ENCODE data around the gene SCARB1. TPM values are rescaled to one million over a fixed set of nuclear protein-coding genes. Genes with fewer than 3 reads are reported as not detected.

The SCARB1 gene
- total and polyA plus RNA-seq, 2 donors (not counting 3 experiments of a cell fraction or from before 2014, with no cell fraction given) = 125 to 141 TPM

GRCh38 chr12:124817076-124818000, 46.3 kb downstream of the SCARB1 start:
- Histone ChIP-seq H3K4me2 (ENCODE audit: insufficient read depth, low read length) (no peak overlapping the region), H3K79me2 (ENCODE audit: control insufficient read depth, insufficient read depth, low read length) (peaks cover 4% of the 10 kb centered on the region), H3K9me1 (replicated peaks; ENCODE audit: control insufficient read depth, extremely low read depth, insufficient read depth, low read length) (no peaks in the 10 kb centered on the region), H3K27me3 (ENCODE audit: control insufficient read depth in 2 of 2, insufficient read depth in 2 of 2, low read length in 2 of 2) (no peaks in the 10 kb centered on the region), H3K36me3 (ENCODE audit: control insufficient read depth in 2 of 2, extremely low read depth in 1 of 2, insufficient read depth in 2 of 2, low read length in 2 of 2) (peaks cover 0 to 12% of the 10 kb centered on the region in 2 experiments), H3K9me3 (replicated peaks; ENCODE audit: control insufficient read depth, insufficient read depth, low read length) (no peaks in the 10 kb centered on the region), H3K27ac (ENCODE audit: insufficient read depth, low read depth, low read length) (no peak overlapping the region), H3K4me3 (replicated peaks in 1 of 3; ENCODE audit: insufficient read depth in 1 of 3, low read depth in 1 of 3, low read length in 3 of 3) (no peak overlapping the region), H3K9ac (replicated peaks; ENCODE audit: extremely low read depth, insufficient read depth, low read length) (no peak overlapping the region), H3K4me1 (ENCODE audit: control insufficient read depth, extremely low read depth, insufficient read depth, low read length) (no peaks in the 10 kb centered on the region), H4K20me1 (replicated peaks; ENCODE audit: control insufficient read depth, extremely low read depth, insufficient read depth, low read length) (no peaks in the 10 kb centered on the region), H2AFZ (ENCODE audit: low read depth, low read length) (no peak overlapping the region)
- POLR2A ChIA-PET = no interaction called here
- DNase-seq (ENCODE audit: low read depth, low spot score) (no peak), FAIRE-seq (peak; percentile 15)
- TF ChIP-seq, protein P1, sequence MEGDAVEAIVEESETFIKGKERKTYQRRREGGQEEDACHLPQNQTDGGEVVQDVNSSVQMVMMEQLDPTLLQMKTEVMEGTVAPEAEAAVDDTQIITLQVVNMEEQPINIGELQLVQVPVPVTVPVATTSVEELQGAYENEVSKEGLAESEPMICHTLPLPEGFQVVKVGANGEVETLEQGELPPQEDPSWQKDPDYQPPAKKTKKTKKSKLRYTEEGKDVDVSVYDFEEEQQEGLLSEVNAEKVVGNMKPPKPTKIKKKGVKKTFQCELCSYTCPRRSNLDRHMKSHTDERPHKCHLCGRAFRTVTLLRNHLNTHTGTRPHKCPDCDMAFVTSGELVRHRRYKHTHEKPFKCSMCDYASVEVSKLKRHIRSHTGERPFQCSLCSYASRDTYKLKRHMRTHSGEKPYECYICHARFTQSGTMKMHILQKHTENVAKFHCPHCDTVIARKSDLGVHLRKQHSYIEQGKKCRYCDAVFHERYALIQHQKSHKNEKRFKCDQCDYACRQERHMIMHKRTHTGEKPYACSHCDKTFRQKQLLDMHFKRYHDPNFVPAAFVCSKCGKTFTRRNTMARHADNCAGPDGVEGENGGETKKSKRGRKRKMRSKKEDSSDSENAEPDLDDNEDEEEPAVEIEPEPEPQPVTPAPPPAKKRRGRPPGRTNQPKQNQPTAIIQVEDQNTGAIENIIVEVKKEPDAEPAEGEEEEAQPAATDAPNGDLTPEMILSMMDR (IDR thresholded peaks at IDR 0.05; ENCODE audit: extremely low read depth in 1 of 2, insufficient read depth in 1 of 2, low read depth in 1 of 2, low read length in 2 of 2) = no peak
- TF ChIP-seq FOS (IDR thresholded peaks at IDR 0.05; ENCODE audit: borderline replicate concordance, insufficient read depth, low read length) = no peak
- intact Hi-C loops (cut with micrococcal nuclease) (no loop called here), dilution Hi-C loops (cut with MboI; ENCODE audit: extremely low pct_ligation_motif_present, low sequenced_read_pairs) (no loop called here)
- CTCF ChIA-PET = no interaction called here
- no TSS peak for BruUV-seq (replicated peaks)

- no peaks in the 10 kb centered on the region for H3K4me1 ChIP-seq (ENCODE audit: control insufficient read depth, extremely low read depth, insufficient read depth, low read length)
- CTCF ChIA-PET = no interaction called here
- no peak overlapping the region for H3K4me3 ChIP-seq (replicated peaks in 1 of 3; ENCODE audit: insufficient read depth in 1 of 3, low read depth in 1 of 3, low read length in 3 of 3)
- no peak overlapping the region for H2AFZ ChIP-seq (ENCODE audit: low read depth, low read length)
- H3K36me3 ChIP-seq (ENCODE audit: control insufficient read depth in 2 of 2, extremely low read depth in 1 of 2, insufficient read depth in 2 of 2, low read length in 2 of 2) = peaks cover 0 to 12% of the 10 kb centered on the region in 2 experiments
- intact Hi-C loops (cut with micrococcal nuclease) (no loop called here), dilution Hi-C loops (cut with MboI; ENCODE audit: extremely low pct_ligation_motif_present, low sequenced_read_pairs) (no loop called here)
- H3K9me3 ChIP-seq (replicated peaks; ENCODE audit: control insufficient read depth, insufficient read depth, low read length) = no peaks in the 10 kb centered on the region
- BruUV-seq (replicated peaks) = no TSS peak
- H3K79me2 ChIP-seq (ENCODE audit: control insufficient read depth, insufficient read depth, low read length) = no peaks in the 10 kb centered on the region
- TF ChIP-seq EZH2 (IDR thresholded peaks at IDR 0.05; ENCODE audit: borderline replicate concordance, low read depth, low read length, severe bottlenecking) (no peak), MYC (IDR thresholded peaks at IDR 0.05; ENCODE audit: low read depth, low read length) (no peak), FOS (IDR thresholded peaks at IDR 0.05; ENCODE audit: borderline replicate concordance, insufficient read depth, low read length) (no peak), JUN (IDR thresholded peaks at IDR 0.05; ENCODE audit: borderline replicate concordance, insufficient read depth, insufficient read length, low read depth) (no peak), POLR2A (IDR thresholded peaks at IDR 0.05; ENCODE audit: low read depth, low read length) (no peak), POLR2AphosphoS5 (IDR thresholded peaks at IDR 0.05; ENCODE audit: insufficient read depth, low read depth, low read length) (no peak), GATA2 (IDR thresholded peaks at IDR 0.05; ENCODE audit: insufficient read depth, insufficient read length, low read depth, low read length) (no peak)
- TF ChIP-seq, protein P1 (IDR thresholded peaks at IDR 0.05; ENCODE audit: extremely low read depth in 1 of 2, insufficient read depth in 1 of 2, low read depth in 1 of 2, low read length in 2 of 2) = no peak
- TF ChIP-seq, protein P2, sequence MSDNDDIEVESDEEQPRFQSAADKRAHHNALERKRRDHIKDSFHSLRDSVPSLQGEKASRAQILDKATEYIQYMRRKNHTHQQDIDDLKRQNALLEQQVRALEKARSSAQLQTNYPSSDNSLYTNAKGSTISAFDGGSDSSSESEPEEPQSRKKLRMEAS (IDR thresholded peaks at IDR 0.05; ENCODE audit: insufficient read depth, insufficient read length) = no peak
- POLR2A ChIA-PET = no interaction called here
- H3K9me1 ChIP-seq (replicated peaks; ENCODE audit: control insufficient read depth, extremely low read depth, insufficient read depth, low read length) = no peaks in the 10 kb centered on the region
- H3K27me3 ChIP-seq (ENCODE audit: control insufficient read depth in 2 of 2, insufficient read depth in 2 of 2, low read length in 2 of 2) = no peaks in the 10 kb centered on the region
- DNase-seq (ENCODE audit: low read depth, low spot score) = no peak
- H3K4me2 ChIP-seq (ENCODE audit: insufficient read depth, low read length) = no peak overlapping the region
- no peak for FAIRE-seq
- no peak overlapping the region for H3K9ac ChIP-seq (replicated peaks; ENCODE audit: extremely low read depth, insufficient read depth, low read length)
- H3K27ac ChIP-seq (ENCODE audit: insufficient read depth, low read depth, low read length) = no peak overlapping the region
- no peaks in the 10 kb centered on the region for H4K20me1 ChIP-seq (replicated peaks; ENCODE audit: control insufficient read depth, extremely low read depth, insufficient read depth, low read length)
Observed at GRCh38 chr12:124816295-124816854, 47.3 kb downstream of the SCARB1 start.
